ENCODE data around the gene NEURL1.
"Not testable (repeated sequence)": the region's sequence is repeated elsewhere in the genome, so short reads cannot be mapped to it uniquely, and the experiment has no call there.

NEURL1 gene

DNA sequence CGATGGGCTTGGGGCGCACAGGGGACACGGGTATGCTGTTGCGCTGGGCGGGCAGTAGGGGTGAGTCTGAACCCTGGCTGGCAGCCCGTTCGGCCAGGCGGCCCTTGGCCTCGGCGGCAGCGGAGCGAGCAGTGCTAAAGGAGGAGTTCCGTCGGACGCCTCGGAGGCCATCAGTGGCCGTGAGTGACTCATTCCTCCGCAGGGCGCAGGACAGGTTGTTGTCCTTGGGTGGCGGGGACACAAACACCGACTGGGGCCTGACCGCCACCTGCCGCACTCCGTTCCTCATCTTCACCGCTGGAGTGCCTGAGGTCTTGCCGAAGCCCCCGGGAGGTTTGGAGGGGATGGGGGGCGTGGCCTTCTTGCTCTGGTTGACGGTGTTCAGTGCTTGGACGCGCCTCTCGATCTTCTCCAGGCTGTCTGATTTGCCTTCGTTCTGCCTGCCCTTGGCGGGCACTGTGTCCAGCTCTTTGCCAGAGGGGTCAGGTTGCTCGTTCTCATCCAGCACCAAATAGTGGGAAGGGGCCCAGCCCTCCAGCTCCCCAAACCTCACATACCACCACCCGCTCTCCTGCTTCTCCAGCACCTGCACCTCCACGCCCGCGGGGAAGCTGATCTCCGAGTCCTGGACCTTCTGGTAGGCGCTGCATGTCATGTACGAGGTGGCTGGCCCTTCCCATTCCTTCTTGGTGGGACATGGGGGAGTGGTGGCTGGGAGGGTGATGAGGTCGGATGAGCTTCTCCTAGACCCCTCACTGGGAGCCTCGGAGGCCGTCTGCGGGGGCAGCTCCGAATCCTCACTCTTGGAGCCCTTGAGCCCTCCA is 108.7 kb downstream of the NEURL1 start:
- FAIRE-seq: no peak
- DNase-seq (ENCODE audit: insufficient read length, low spot score): no peak

DNA sequence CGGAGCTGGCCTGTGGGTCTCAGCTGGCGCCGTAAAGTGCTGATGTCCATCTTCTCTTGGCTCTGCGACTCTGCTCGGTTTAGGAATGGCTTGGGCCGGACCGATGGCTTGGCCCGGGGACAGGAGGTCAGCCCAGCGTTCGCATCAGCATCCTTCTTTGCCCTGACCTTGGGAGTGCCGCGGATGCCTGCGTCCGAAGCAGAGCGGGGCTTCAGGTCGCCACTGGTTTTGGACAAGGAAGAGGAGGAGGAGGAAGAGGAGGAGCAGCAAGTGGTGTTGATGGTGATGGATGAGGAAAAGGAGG is 109.3 kb downstream of the NEURL1 start:
- DNase-seq (ENCODE audit: insufficient read length, low spot score) (no peak), FAIRE-seq (no peak)

DNA sequence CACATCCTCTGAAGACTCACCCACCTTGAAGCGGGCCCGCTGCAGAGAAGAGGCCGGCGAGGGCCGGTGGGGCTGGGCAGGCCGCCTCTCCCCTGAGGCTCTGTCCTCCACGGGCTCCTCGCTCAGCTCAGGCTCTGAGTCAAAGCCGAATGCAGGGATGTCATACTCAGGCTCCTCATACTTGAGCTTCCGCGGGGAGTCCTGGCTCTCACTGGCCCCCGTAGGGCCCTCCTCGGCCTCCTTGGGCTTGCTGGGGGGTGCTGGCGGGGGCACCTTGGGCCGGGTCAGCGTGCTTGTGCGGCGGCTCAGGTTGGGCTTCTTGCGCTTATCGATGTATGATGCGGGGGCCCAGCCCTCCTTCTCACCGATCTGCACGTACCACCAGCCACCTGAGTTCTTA is 109.9 kb downstream of the NEURL1 start:
- no peak for DNase-seq (ENCODE audit: insufficient read length, low spot score)
- no peak for FAIRE-seq

DNA sequence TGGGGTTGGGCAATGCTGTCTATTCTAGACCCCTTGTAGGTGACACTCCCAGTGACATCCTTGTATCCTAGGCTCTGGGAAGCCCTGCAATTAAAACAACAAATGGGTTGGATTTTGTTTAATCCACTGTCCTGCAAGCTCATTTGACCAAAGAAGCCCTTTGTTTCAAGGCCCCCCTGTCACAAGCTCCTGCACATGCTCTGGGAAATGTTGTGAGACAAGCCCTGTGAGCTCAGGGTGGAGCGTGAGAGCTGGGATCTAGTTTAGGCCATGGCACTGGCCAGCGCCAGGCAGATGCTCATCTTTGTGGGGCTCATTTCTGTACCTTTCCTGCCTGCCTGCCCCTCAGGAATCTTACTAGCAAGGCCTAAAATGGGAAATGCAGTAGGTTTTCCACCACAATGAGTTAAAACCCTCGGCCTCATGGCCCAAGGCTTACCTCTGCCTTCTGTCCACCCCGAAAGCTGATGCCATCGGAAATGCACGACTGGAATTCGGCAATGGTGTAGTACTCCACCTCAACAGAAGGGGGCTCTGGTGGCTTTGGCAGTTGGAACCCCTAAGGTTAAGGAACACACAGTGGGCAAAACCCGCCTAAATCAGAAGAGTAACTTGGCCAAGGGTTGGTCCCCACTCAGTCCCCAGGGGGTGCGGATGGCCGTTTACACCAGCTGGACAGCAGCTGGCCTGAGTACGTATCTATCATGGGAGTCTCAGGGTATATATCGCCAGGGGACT is 112.0 kb downstream of the NEURL1 start:
- no peak for FAIRE-seq
- peak; percentile 74 for DNase-seq (ENCODE audit: insufficient read length, low spot score)

DNA sequence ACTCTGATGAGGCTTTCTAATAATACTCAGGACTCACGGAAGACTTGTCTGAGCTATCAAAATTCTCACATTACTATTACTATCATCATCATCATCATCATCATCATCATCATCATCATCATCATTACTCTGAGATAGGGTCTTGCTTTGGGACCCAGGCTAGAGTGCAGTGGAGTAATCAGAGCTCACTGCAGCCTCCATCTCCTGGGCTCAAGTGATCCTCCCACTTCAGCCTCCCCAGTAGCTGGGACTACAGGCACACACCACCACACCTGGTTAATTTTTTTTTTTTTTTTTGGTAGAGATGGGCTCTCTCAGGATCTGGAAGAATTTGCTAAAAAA is 112.6 kb downstream of the NEURL1 start:
- FAIRE-seq; DNase-seq (ENCODE audit: insufficient read length, low spot score): not testable (repeated sequence)

DNA sequence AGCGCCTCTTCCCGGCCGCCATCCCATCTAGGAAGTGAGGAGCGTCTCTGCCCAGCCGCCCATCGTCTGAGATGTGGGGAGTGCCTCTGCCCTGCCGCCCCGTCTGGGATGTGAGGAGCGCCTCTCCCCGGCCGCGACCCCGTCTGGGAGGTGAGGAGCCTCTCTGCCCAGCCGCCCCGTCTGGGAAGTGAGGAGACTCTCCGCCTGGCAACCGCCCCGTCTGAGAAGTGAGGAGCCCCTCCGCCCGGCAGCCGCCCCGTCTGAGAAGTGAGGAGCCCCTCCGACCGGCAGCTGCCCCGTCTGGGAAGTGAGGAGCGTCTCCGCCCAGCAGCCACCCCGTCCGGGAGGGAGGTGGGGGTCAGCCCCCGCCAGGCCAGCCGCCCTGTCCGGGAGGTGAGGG is 113.5 kb downstream of the NEURL1 start:
- FAIRE-seq; DNase-seq (ENCODE audit: insufficient read length, low spot score): not testable (repeated sequence)

DNA sequence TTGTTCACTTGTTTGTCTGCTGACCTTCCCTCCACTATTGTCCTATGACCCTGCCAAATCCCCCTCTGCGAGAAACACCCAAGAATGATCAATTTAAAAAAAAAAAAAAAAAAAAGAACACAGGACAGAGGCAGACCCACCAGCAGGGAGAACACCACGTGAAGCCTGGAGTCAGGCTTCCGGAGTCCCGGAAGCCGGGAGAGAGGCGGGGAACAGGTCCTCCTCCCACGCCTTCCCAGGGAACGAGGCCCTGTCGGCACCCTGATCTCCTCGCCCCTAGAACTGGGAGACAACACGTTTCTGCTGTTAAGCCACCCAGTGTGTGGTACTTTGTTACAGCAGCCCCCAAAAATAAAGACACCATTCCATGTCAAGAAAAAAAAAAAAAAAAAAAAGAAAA is 114.6 kb downstream of the NEURL1 start:
- DNase-seq (ENCODE audit: insufficient read length, low spot score); FAIRE-seq: not testable (repeated sequence)

DNA sequence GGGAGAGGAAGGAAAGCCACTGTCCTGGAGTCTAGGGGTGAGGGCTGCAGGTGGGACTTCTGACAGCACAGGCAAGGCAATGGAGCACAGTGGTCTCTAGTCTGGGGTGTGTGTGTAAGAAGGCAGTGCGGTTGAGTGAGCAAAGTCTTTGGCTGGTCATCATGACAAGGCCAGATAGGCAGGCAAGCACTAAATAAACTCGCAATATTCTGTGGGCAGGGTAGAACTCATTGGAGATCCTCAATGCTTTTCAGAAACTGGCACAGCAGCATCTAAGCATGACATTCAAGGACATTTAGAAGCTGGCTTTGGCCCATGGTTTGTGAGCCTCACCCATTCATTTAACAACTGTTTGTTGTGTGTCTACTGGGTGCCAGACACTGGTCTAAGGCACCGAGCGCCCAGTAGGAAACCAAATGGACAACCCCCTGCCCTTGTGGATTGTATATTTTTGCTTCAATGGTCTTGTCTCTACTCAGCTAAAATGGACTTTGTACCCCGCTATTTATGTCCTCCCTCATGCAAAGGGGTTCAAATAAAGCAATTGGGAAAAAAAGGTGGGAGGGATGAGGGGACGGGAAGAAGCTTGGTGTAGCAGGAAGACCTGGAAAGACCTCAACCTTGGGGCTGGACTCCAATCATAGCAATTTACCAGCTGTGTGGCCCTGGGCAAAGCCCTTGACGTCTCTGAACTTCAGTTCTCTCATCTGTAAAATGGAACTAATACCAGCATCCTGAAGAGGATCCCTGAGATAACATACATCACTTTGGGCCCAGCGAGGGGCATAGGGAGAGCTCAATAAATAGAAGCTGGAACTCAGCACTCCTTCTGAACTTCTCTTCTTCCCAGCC is 116.0 kb downstream of the NEURL1 start:
- no peak for DNase-seq (ENCODE audit: insufficient read length, low spot score)
- FAIRE-seq: no peak

DNA sequence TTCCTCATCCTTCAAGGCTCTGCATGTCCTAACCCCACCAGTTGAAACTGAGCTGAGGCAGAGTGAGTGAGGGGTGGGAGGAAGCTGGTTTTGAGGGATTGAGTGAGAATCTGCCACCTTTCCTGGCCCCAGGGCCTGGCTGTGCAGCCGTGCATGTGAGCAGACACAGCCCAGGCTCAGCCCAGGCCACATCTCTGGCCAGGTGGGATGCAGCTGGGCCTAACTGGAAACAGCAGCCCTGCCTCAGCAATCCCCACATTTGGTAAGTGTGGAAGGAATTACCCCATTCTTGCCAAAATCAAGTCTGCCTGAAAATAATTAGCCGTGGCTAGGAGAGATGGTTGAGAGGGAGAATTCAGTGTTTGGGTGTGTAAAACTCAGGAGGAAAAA is 116.6 kb downstream of the NEURL1 start:
- no peak for FAIRE-seq
- DNase-seq (ENCODE audit: insufficient read length, low spot score): no peak

DNA sequence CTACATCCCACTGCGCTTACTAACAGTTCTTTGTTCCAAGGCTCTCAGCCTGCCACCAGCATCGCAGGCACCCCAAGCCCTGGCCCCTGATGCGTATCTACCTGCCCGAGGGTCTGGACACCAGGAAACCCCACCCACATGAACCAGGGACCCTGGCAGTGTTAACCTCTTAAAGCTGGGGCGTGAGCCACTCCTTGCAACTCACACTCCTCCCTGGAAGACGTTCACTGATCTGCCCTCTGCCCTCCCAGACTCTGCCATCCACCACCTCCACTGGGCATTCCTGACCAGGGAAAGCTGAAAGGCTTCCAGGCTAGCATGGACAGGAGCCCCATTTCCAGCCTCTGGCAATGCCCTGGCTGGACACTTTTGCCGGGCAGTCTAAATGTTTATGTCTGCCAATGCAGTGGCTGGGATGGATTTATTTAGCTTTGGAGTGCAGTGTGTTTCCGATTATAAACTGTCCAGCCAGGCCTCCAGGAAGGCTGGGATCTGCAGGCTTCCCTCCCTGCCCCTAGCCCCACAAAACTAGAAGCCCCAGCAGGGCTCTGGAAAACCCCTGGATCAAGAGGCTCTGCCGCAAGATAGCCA is 117.5 kb downstream of the NEURL1 start:
- DNase-seq (ENCODE audit: insufficient read length, low spot score) (no peak), FAIRE-seq (no peak)

DNA sequence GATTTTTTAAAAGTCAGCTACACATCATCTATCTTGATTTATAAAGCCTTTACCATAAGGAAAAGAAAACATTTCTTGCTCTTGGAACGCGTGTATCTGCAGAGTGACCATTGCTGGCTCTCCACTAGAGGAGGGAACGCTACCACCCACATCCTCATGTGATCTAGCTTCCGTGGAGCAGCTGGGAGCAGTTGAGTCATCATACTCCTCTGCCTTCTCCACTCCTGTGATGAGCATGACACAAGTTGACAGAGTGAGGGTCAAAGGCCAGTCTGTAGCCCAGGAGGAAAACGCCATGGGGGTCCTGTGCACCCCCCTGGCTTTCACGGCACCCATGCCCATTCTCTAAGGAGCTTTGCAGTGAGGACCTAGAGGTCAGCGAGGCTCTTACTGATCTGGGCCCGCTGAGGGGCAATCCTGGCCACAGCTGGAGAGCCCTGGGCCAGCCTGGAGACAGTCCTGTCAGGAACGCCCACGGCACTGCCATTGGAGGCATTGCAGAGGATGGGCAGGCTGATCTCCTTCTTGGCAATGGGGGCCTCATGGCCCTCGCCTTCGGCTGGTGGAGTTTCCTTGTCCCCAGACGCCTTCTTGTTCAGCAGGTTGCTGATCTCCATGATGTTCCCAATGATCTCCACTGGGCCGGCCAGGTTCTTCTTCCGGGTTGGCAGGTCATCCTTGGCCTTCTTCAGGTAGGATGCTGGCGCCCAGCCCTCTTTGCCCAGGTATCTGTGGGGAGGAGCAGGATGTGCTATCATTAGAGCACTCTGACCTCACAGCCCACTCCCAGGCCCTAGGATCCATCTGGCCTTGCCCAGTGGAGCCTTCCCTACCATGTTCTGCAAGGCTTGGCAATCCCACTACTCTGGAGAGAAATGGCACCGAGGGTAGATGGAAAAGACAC is 119.2 kb downstream of the NEURL1 start:
- FAIRE-seq: no peak
- DNase-seq (ENCODE audit: insufficient read length, low spot score): no peak

DNA sequence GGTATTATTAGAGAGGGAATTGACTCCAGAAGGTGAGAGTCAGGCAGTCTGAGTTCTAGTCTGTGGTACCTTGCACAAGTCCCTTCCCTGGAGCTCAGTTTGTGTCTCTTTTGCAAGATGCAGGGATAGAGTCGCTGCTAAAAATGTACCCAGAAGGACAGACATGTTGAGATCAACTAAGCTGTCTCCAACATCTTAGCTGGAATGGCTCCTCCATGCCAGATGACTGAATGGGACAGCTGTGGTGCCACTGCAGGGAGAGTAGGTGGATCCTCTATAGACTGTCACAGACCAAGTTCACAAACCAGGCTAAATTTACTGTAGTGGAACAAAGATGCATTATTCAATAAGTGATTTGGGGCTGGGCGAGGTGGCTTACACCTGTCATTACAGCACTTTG is 120.1 kb downstream of the NEURL1 start:
- no peak for FAIRE-seq
- DNase-seq (ENCODE audit: insufficient read length, low spot score): no peak

DNA sequence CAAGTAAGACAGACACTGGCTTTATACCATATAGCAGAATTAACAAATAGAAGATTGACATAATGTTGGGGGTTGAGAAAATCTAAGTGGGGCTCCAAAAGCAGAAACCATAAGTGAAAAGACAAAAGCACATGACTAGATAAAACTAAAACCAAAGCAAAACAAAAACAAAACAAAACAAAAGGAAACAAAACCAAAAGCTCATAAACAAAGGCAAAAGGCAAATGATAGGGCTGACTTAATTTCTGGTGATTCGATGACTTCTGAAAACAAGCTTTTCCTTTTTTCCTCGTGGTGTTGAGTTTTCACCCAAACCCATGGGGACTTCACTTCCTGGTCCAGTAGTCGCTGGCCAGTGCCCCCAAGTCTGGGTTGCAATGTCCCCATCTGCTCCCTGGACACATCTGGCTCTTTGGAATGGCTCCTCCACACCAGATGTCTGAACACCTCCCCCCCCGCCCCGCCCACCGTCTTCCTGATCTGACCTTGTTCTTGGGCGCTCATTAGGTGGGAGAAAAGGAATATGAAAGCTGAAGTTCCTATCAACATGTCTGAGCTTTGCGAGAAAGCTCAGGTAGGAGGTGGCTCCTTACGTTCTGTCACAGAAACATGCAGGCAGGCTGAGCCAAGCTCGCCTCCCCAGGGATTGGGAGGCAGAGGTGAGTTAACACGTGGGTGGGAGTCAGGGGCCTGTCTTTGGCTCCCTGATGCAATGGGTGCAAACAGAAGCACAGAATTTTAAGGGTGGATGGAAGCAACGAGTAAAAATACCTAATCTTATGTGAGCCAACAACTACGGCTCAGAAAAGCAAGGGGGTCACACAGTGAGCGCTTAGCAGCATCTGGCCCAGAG is 121.0 kb downstream of the NEURL1 start:
- FAIRE-seq (no peak), DNase-seq (ENCODE audit: insufficient read length, low spot score) (no peak)

DNA sequence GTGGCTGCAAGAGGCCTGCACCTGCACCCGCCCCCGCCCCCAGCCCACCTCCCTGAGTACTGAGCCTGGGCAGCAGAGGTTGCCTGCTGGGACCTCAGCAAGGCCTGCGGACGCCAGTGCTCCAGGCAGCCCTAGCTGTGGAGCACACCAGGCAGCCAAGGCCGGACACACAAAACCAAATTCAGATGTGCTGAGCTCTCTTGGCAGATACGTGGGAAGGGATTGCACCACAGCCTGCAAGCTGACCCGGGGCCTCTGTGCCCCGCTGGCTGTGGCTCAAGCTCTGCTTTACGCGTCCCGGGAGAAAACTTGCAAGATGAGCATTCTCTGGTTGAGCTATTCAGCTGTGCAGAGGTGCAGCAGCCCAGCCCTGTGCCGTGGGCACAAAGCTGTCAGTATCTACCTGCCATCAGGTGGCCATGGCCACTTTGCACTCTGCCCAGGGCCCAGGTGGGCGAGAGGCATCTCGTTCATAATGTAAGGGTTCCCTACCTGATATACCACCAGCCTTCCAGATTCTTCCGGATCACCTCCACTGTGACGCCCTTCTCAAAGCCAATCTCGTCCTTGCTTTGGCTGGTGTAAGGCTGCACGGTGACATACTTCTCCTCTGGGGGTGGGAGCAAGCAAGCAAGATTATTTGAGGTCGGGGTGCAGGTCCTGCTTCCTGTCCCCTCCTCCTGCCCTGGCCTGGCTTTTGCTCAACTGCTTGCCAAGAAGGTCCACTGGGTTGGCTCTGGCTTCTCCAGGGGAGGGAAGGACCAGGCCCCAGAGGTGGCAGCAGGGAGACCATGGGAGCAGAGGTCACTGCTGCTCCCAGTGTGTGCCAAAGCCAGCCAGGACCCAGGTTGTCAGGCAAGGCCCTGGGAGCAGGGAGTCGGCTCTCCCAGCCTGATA is 123.4 kb downstream of the NEURL1 start:
- DNase-seq (ENCODE audit: insufficient read length, low spot score): no peak
- FAIRE-seq: no peak

DNA sequence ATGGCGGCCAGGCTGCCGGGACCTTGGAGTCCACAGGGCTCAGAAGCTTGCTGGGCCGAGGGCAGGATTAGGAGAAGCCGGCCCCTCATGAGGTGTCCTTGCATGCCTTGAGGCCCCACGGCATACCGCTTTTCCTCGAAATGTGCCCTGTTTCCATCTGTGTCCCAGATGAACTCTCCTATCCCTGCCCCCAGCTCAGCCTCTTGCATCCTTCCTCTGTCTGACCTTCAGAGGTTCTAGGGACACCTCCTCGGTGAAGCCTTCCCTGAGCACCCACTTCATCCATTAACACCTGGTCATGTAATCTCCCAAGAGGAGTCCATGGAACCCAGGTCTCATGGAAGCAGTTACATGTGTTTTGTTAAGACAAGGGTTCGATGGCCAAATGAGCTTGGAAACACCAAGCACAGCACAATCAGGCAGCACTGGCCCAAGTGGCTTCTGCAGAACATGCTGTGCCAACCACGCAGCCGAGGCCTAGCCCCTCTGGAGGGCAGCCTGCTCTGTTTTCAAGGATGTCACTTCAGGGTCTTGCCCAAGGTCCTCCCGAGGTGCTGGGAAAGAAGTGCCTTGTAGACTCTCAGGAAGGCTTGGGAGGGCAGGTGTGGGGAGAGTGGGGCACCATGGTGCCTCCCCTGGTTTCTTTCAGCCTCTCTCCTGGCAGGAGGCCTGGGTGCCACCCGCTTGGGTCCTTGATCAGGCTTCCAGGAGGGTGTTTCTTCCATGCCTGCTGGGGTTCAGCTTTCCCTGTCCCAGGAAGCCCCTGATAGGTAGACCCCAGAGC is 124.3 kb downstream of the NEURL1 start:
- DNase-seq (ENCODE audit: insufficient read length, low spot score) (no peak), FAIRE-seq (no peak)

DNA sequence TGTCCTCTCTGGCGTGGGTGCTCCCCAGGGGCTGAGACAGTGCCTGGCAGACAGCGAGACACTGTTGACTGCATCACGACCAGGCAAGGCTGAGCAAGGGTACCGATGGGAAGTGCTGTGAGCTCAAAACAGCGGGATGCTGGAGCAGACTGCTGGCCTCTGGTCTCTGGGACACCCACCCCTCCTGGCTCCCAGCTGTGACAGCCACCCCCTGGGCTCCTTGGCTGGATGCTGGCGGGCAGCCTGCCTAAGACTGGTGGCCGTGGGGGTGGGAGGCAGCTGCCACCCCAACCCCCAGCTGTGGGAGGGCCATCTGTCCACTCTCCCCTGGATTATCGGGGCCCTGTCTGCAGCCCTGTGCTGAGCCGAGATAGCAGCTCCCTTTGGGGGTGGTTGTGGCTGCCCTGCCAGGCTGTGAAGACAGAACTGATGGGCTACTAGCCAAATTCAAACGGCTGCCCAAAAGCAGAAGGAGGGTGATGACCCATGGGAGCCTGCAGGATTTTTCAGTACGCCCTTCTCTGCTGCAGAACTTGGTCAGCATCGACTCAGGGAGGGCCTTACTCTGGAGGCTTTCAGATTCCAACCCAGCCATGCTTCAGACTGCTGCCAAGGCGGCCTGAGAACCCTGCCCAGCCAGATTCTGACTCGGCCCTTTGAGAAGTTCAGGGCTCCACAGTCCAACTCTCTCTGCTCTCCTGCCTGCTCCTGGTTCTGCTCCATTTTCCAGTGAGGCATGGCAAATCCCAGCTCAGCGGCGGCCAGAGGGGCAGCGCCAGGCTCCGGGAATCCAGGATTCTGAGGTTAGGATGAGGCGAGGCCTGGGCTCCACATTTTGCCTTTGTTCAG is 125.3 kb downstream of the NEURL1 start:
- FAIRE-seq: no peak
- DNase-seq (ENCODE audit: insufficient read length, low spot score): no peak

Data from GM19239 (cell line).